Subcutaneous preadipocyte (primary cell): ENCODE results near the gene SCD. TPM values are rescaled to one million over a fixed set of nuclear protein-coding genes. Genes with fewer than 3 reads are reported as not detected.

Source experiments
- small RNA-seq: library from RNA; depleted of rRNA; stranded (forward); fragments of <200 nt; gene quantifications from one replicate; pipeline ENCODE3, GENCODE V24; 2012
- total RNA-seq: library from RNA; depleted of rRNA; stranded (reverse); fragments of >200 nt; gene quantifications from 2 replicates; pipeline ENCODE4 v1.2.3, GENCODE V29; 2012

Gene SCD
- 384 and 644 TPM in 2 replicates for total RNA-seq

DNA sequence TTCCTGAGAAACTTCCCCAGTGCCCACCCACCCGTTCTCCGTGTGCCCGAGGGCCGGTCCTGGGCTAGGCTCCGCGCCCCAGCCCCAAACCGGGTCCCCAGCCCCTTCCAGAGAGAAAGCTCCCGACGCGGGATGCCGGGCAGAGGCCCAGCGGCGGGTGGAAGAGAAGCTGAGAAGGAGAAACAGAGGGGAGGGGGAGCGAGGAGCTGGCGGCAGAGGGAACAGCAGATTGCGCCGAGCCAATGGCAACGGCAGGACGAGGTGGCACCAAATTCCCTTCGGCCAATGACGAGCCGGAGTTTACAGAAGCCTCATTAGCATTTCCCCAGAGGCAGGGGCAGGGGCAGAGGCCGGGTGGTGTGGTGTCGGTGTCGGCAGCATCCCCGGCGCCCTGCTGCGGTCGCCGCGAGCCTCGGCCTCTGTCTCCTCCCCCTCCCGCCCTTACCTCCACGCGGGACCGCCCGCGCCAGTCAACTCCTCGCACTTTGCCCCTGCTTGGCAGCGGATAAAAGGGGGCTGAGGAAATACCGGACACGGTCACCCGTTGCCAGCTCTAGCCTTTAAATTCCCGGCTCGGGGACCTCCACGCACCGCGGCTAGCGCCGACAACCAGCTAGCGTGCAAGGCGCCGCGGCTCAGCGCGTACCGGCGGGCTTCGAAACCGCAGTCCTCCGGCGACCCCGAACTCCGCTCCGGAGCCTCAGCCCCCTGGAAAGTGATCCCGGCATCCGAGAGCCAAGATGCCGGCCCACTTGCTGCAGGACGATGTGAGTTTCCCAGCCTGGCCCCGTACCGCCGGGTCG, at the start of gene SCD:
Gene SCD, plus strand, starts transcription at position 469 of the 803 bp plus-strand sequence. Its CDS starts 272 bp downstream, at position 741.

DNA sequence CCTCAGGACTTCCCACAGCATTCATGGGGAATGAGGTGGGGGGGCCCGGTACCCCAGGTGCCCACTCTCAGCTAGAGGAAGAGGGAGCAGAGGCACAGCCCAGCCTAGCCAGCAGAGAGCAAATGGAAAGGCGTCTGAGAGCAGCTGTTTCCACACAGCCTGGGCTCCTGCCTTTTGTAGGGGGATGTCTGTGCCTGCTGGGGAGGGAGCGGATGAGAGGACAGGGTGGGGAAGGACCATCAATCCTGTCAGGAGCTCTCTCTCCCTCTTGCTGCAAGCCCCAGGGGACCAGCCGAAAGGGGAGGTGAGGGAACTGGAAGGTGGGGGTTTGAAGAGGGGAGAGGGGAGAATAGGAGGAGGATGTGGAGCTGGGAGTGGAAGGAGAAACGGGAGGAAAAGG, 17.0 kb upstream of the SCD start, which contains the start of gene PKD2L1:
Gene PKD2L1, minus strand, starts transcription at position 150 of the 400 bp plus-strand sequence. Its CDS starts 125 bp downstream, at position 25.

Small RNA genes within 50 kb of the gene (small RNA-seq; reads per million reads assigned to genes)
- gene RF00019, result not detected

Other genes starting within 250 kb of the SCD start
- 33.8 and 53.8 TPM in 2 replicates for gene ERLIN1, start 161.2 kb upstream of the SCD start, total RNA-seq
- gene CHUK, start 117.6 kb upstream of the SCD start, total RNA-seq, result 14.3 and 20.7 TPM in 2 replicates
- gene CWF19L1, start 79.6 kb upstream of the SCD start, total RNA-seq, result 20.9 and 37.1 TPM in 2 replicates
- 26.0 and 44.8 TPM in 2 replicates for gene BLOC1S2, start 60.6 kb upstream of the SCD start, total RNA-seq
- 0.37 TPM in 1 of 2 replicates, not detected in the other for gene PKD2L1, start 17.0 kb upstream of the SCD start, total RNA-seq
- not detected in 2 replicates for gene WNT8B, start 115.8 kb downstream of the SCD start, total RNA-seq
- 2.0 and 2.2 TPM in 2 replicates for gene SEC31B, start 172.6 kb downstream of the SCD start, total RNA-seq
- 108 and 122 TPM in 2 replicates for gene NDUFB8, start 182.6 kb downstream of the SCD start, total RNA-seq
- 7.3 and 11.5 TPM in 2 replicates for gene HIF1AN, start 188.7 kb downstream of the SCD start, total RNA-seq